GM12875 (cell line): ENCODE results near the gene RNF32.
A peak's percentile ranks its signal among the peaks of the same experiment; 100 is the strongest.

ENCODE experiments used
- H3K4me3 ChIP-seq: one replicate; pipeline ENCODE4 v1.5.1; 2011; ENCODE audit warnings: low read depth, low read length, control low read depth
- CTCF ChIP-seq: IDR thresholded peaks from 2 replicates; pipeline ENCODE4 v1.5.1; 2011; ENCODE audit warnings: low read depth, mild to moderate bottlenecking, control low read depth, inconsistent platforms, low read length, moderate library complexity, borderline replicate concordance; ENCODE audit not compliant: insufficient read depth

Gene RNF32

GRCh38 chr7:156640257-156640948 lies at the start of gene RNF32:
RNF32 (plus strand) TSS chr7:156640774; CDS start chr7:156643878, 3,104 bp downstream.
- H3K4me3 ChIP-seq, result peak within 1 kb of the TSS; percentile 99
- TF ChIP-seq CTCF, result no peak

GRCh38 chr7:156592155-156592884 lies 48.3 kb upstream of the RNF32 start:
- H3K4me3 ChIP-seq, result no peak overlapping the region
- TF ChIP-seq CTCF, result no peak

- no peak for TF ChIP-seq CTCF
- no peak overlapping the region for H3K4me3 ChIP-seq
These were observed 46.1 kb upstream of the RNF32 start for GRCh38 chr7:156594283-156595080.

- TF ChIP-seq CTCF, result no peak
- H3K4me3 ChIP-seq, result no peak overlapping the region
These were observed 40.1 kb upstream of the RNF32 start for GRCh38 chr7:156600496-156600895.

- no peak overlapping the region for H3K4me3 ChIP-seq
- no peak for TF ChIP-seq CTCF
These were observed 38.3 kb upstream of the RNF32 start for GRCh38 chr7:156602283-156602682.

- no peak for TF ChIP-seq CTCF
- H3K4me3 ChIP-seq, result no peak overlapping the region
These were observed 37.6 kb upstream of the RNF32 start for GRCh38 chr7:156603011-156603410.

- no peak overlapping the region for H3K4me3 ChIP-seq
- TF ChIP-seq CTCF, result no peak
These were observed 36.9 kb upstream of the RNF32 start for GRCh38 chr7:156603629-156604028.
